DND-41 (cell line): ENCODE results near the gene HDAC8.

Experiments
- ATAC-seq: fragments of 200-7000 bp; cut with Tn5 transposase; 3 replicates; pipeline ENCODE4 v1.9.1; 2021; ENCODE audit warnings: low read depth; ENCODE audit not compliant: insufficient read depth
- DNase-seq: peaks from one replicate; pipeline ENCODE4 v3.0.0-alpha.2; 2020
- H2AFZ ChIP-seq: 2 replicates; pipeline ENCODE4 v1.6.0; 2012; ENCODE audit warnings: low read depth, low read length
- H3K27ac ChIP-seq: 2 replicates; pipeline ENCODE4 v1.5.1; 2012; ENCODE audit warnings: low read length, inconsistent platforms
- H3K27me3 ChIP-seq: fragments of 200-600 bp; sonication (generic); 2 replicates; pipeline ENCODE4 v1.6.0; 2012; ENCODE audit warnings: low read length, mild to moderate bottlenecking, inconsistent platforms; ENCODE audit not compliant: insufficient read depth, poor library complexity
- H3K36me3 ChIP-seq: 2 replicates; pipeline ENCODE4 v1.5.1; 2012; ENCODE audit warnings: low read length, inconsistent platforms; ENCODE audit not compliant: insufficient read depth
- H3K4me1 ChIP-seq: 2 replicates; pipeline ENCODE4 v1.5.1; 2012; ENCODE audit warnings: mild to moderate bottlenecking, low read length; ENCODE audit not compliant: insufficient read depth
- H3K4me2 ChIP-seq: 2 replicates; pipeline ENCODE4 v1.6.0; 2012; ENCODE audit warnings: mild to moderate bottlenecking, moderate library complexity, low read length, inconsistent platforms; ENCODE audit not compliant: insufficient read depth
- H3K4me3 ChIP-seq, 2 experiments: fragments of 200-600 bp in 1 of 2; shearing (Covaris generic) in 1 of 2; 2 replicates each; pipeline ENCODE4 v1.5.1; 2012 to 2016; ENCODE audit warnings: inconsistent platforms in 2 of 2, low read length in 2 of 2, mild to moderate bottlenecking in 2 of 2, low read depth in 1 of 2, moderate library complexity in 1 of 2
- H3K79me2 ChIP-seq: 2 replicates; pipeline ENCODE4 v1.6.0; 2012; ENCODE audit warnings: low read length, inconsistent platforms; ENCODE audit not compliant: insufficient read depth
- H3K9ac ChIP-seq: 2 replicates; pipeline ENCODE4 v1.6.0; 2012; ENCODE audit warnings: low read depth, mild to moderate bottlenecking, inconsistent platforms, low read length, moderate library complexity
- H3K9me3 ChIP-seq: 2 replicates; pipeline ENCODE4 v1.5.1; 2012; ENCODE audit warnings: low read length, moderate library complexity, mild to moderate bottlenecking, inconsistent platforms; ENCODE audit not compliant: insufficient read depth, severe bottlenecking
- H4K20me1 ChIP-seq: 2 replicates; pipeline ENCODE4 v1.6.0; 2012; ENCODE audit warnings: low read length; ENCODE audit not compliant: insufficient read depth
- EZH2 ChIP-seq: IDR thresholded peaks from 3 replicates; pipeline ENCODE4 v1.6.1; 2012; ENCODE audit warnings: borderline replicate concordance, low read depth, mild to moderate bottlenecking, moderate library complexity, low read length, inconsistent platforms; ENCODE audit not compliant: severe bottlenecking
- TF ChIP-seq, protein P1 (sequence below): IDR thresholded peaks from 2 replicates; pipeline ENCODE4 v1.5.1; 2012; ENCODE audit warnings: borderline replicate concordance, low read length, moderate library complexity, mild to moderate bottlenecking; ENCODE audit not compliant: poor library complexity, severe bottlenecking; ENCODE audit errors: extremely low read depth

HDAC8 gene

GRCh38 chrX:72436010-72436409, 136.6 kb downstream of the HDAC8 start:
- H3K4me3 ChIP-seq: no peak overlapping the region
- no peaks in the 10 kb centered on the region for H3K4me1 ChIP-seq
- H2AFZ ChIP-seq: no peak overlapping the region
- H3K27ac ChIP-seq: no peak overlapping the region
- H3K9me3 ChIP-seq: no peaks in the 10 kb centered on the region
- no peaks in the 10 kb centered on the region for H3K27me3 ChIP-seq
- H3K4me2 ChIP-seq: no peak overlapping the region
- no peak for TF ChIP-seq EZH2
- TF ChIP-seq, protein P1, sequence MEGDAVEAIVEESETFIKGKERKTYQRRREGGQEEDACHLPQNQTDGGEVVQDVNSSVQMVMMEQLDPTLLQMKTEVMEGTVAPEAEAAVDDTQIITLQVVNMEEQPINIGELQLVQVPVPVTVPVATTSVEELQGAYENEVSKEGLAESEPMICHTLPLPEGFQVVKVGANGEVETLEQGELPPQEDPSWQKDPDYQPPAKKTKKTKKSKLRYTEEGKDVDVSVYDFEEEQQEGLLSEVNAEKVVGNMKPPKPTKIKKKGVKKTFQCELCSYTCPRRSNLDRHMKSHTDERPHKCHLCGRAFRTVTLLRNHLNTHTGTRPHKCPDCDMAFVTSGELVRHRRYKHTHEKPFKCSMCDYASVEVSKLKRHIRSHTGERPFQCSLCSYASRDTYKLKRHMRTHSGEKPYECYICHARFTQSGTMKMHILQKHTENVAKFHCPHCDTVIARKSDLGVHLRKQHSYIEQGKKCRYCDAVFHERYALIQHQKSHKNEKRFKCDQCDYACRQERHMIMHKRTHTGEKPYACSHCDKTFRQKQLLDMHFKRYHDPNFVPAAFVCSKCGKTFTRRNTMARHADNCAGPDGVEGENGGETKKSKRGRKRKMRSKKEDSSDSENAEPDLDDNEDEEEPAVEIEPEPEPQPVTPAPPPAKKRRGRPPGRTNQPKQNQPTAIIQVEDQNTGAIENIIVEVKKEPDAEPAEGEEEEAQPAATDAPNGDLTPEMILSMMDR: no peak
- H3K79me2 ChIP-seq: no peaks in the 10 kb centered on the region
- H3K36me3 ChIP-seq: no peaks in the 10 kb centered on the region; the same call in 1 of the 2 replicates
- no peaks in the 10 kb centered on the region for H4K20me1 ChIP-seq
- DNase-seq (no peak), ATAC-seq (no peak)
- no peak overlapping the region for H3K9ac ChIP-seq

- no peak for ATAC-seq
- H3K4me2 ChIP-seq: no peak overlapping the region
Observed at GRCh38 chrX:72430405-72430968, 142.2 kb downstream of the HDAC8 start.

DNA sequence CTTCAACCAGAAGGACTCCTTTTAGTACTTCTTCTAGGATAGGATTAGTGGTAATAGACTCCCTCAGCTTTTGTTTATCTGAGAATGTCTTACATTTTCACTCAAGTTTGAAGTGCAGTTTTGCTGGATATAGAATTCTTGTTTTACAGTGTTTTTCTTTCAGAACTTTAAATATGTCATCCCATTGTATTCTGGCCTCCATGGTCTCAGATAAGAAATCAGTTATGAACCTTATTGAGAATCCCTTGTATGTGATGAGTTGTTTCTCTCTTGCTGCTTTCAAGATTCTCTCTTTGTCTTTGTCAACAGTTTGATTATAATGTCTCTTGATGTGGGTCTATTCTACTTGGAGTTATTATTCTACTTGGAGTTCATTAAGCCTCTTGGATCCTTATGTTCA, 150.8 kb downstream of the HDAC8 start:
- DNase-seq (no peak), ATAC-seq (no peak)
- Histone ChIP-seq H2AFZ (no peak overlapping the region), H4K20me1 (no peaks in the 10 kb centered on the region), H3K79me2 (no peaks in the 10 kb centered on the region), H3K9me3 (no peaks in the 10 kb centered on the region), H3K4me2 (no peak overlapping the region), H3K36me3 (no peaks in the 10 kb centered on the region; the same call in 1 of the 2 replicates), H3K27ac (no peak overlapping the region), H3K9ac (no peak overlapping the region), H3K27me3 (no peaks in the 10 kb centered on the region), H3K4me1 (no peaks in the 10 kb centered on the region), H3K4me3 (no peak overlapping the region)
- TF ChIP-seq, protein P1: no peak
- no peak for TF ChIP-seq EZH2

More at GRCh38 chrX:72430405-72430968, 142.2 kb downstream of the HDAC8 start:
- H3K9me3 ChIP-seq: no peaks in the 10 kb centered on the region
- H3K9ac ChIP-seq: no peak overlapping the region
- H3K4me1 ChIP-seq: no peaks in the 10 kb centered on the region
- H2AFZ ChIP-seq: no peak overlapping the region
- no peaks in the 10 kb centered on the region for H4K20me1 ChIP-seq
- H3K36me3 ChIP-seq: no peaks in the 10 kb centered on the region; the same call in 1 of the 2 replicates
- no peak overlapping the region for H3K27ac ChIP-seq
- H3K4me3 ChIP-seq: no peak overlapping the region
- no peaks in the 10 kb centered on the region for H3K79me2 ChIP-seq
- TF ChIP-seq EZH2: no peak
- TF ChIP-seq, protein P1: no peak
- no peaks in the 10 kb centered on the region for H3K27me3 ChIP-seq
- no peak for DNase-seq
